WTC11 (cell line): ENCODE results near the gene KLHL40. TPM values are rescaled to one million over a fixed set of nuclear protein-coding genes. Genes with fewer than 3 reads are reported as not detected.
A peak's percentile ranks its signal among the peaks of the same experiment; 100 is the strongest.

ENCODE experiments used
- ATAC-seq: fragments of 200-7000 bp; cut with Tn5 transposase; 2 replicates; pipeline ENCODE4 v1.10.0; 2021; ENCODE audit warnings: mild to moderate bottlenecking, moderate library complexity
- CTCF ChIA-PET: fragments of 300-600 bp; sonication (Branson Sonifier 250); formaldehyde crosslinking; loops from one replicate; lab custom pipeline; 2021; ENCODE audit warnings: antibody characterized with exemption; lab: Charles Lee
- POLR2A ChIA-PET: fragments of 350-600 bp; sonication (Branson Sonifier 250); formaldehyde crosslinking; loops from one replicate; lab custom pipeline; 2021; ENCODE audit warnings: antibody characterized with exemption; lab: Charles Lee
- DNase-seq: peaks from one replicate; pipeline ENCODE4 v3.0.0; 2021; ENCODE audit warnings: low spot score
- H3K27ac Mint-ChIP-seq: 2 replicates; pipeline ENCODE4 v1.8.0; 2021; ENCODE audit warnings: mixed read lengths
- H3K27me3 Mint-ChIP-seq: 2 replicates; pipeline ENCODE4 v1.8.0; 2021; ENCODE audit warnings: low read depth, mild to moderate bottlenecking, moderate library complexity, mixed read lengths
- H3K36me3 Mint-ChIP-seq: 2 replicates; pipeline ENCODE4 v1.8.0; 2021; ENCODE audit warnings: mixed read lengths
- H3K4me1 Mint-ChIP-seq: 2 replicates; pipeline ENCODE4 v1.8.0; 2022; ENCODE audit warnings: mixed read lengths
- H3K4me3 Mint-ChIP-seq: 2 replicates; pipeline ENCODE4 v1.8.0; 2021; ENCODE audit warnings: mild to moderate bottlenecking, moderate library complexity, mixed read lengths
- H3K9me3 Mint-ChIP-seq: 2 replicates; pipeline ENCODE4 v1.8.0; 2021; ENCODE audit warnings: mixed read lengths
- CDX4 ChIP-seq: fragments of 250-450 bp; sonication (Bioruptor Pico); IDR thresholded peaks from 2 replicates; pipeline ENCODE4 v1.9.0; 2021; ENCODE audit warnings: moderate library complexity, mild to moderate bottlenecking, inconsistent platforms, borderline replicate concordance
- E2F4 ChIP-seq: sonication (generic); formaldehyde crosslinking; IDR thresholded peaks from 2 replicates; pipeline ENCODE4 v1.8.1; 2022; ENCODE audit warnings: low read depth, mild to moderate bottlenecking, moderate library complexity, missing genetic modification reagents, borderline replicate concordance
- ETV6 ChIP-seq: sonication (generic); formaldehyde crosslinking; IDR thresholded peaks from 2 replicates; pipeline ENCODE4 v1.8.1; 2022; ENCODE audit warnings: mild to moderate bottlenecking, missing genetic modification reagents
- FOXJ3 ChIP-seq: sonication (generic); formaldehyde crosslinking; IDR thresholded peaks from 2 replicates; pipeline ENCODE4 v1.9.0; 2021; ENCODE audit warnings: missing genetic modification reagents, mild to moderate bottlenecking, borderline replicate concordance
- FOXP4 ChIP-seq: sonication (generic); formaldehyde crosslinking; IDR thresholded peaks from 2 replicates; pipeline ENCODE4 v1.8.0; 2022; ENCODE audit warnings: mild to moderate bottlenecking, missing genetic modification reagents
- GTF2I ChIP-seq: fragments of 250-450 bp; sonication (Bioruptor Pico); conservative IDR thresholded peaks from 2 replicates; pipeline ENCODE4 v1.4.0; 2021; ENCODE audit warnings: mild to moderate bottlenecking
- HMGXB4 ChIP-seq: sonication (generic); formaldehyde crosslinking; IDR thresholded peaks from 2 replicates; pipeline ENCODE4 v1.8.1; 2023; ENCODE audit warnings: mild to moderate bottlenecking, moderate library complexity, missing genetic modification reagents
- MAX ChIP-seq: sonication (generic); formaldehyde crosslinking; IDR thresholded peaks from 2 replicates; pipeline ENCODE4 v1.8.0; 2022; ENCODE audit warnings: mild to moderate bottlenecking, missing genetic modification reagents
- NR3C1 ChIP-seq: sonication (generic); formaldehyde crosslinking; conservative IDR thresholded peaks from 2 replicates; pipeline ENCODE4 v1.8.1; 2023; ENCODE audit warnings: low read depth, mild to moderate bottlenecking, missing genetic modification reagents
- PREB ChIP-seq: sonication (generic); formaldehyde crosslinking; IDR thresholded peaks from 2 replicates; pipeline ENCODE4 v1.8.1; 2022; ENCODE audit warnings: mild to moderate bottlenecking, missing genetic modification reagents, moderate library complexity, borderline replicate concordance
- RELA ChIP-seq: sonication (generic); formaldehyde crosslinking; IDR thresholded peaks from 2 replicates; pipeline ENCODE4 v1.8.1; 2022; ENCODE audit warnings: missing genetic modification reagents, mild to moderate bottlenecking, borderline replicate concordance
- SMAD3 ChIP-seq: sonication (generic); formaldehyde crosslinking; IDR thresholded peaks from 2 replicates; pipeline ENCODE4 v1.8.0; 2022; ENCODE audit warnings: missing genetic modification reagents, mild to moderate bottlenecking, borderline replicate concordance
- TP53 ChIP-seq: sonication (generic); formaldehyde crosslinking; IDR thresholded peaks from 2 replicates; pipeline ENCODE4 v1.8.1; 2023; ENCODE audit warnings: mild to moderate bottlenecking, missing genetic modification reagents
- ZNF423 ChIP-seq: fragments of 250-450 bp; sonication (Bioruptor Pico); IDR thresholded peaks from 2 replicates; pipeline ENCODE4 v2.1.2; 2022; ENCODE audit warnings: mild to moderate bottlenecking, moderate library complexity
- ZNF671 ChIP-seq: fragments of 250-450 bp; sonication (Bioruptor Pico); IDR thresholded peaks from 2 replicates; pipeline ENCODE4 v1.8.0; 2021; ENCODE audit warnings: mild to moderate bottlenecking
- total RNA-seq: library from RNA; stranded (reverse); gene quantifications from 3 replicates; pipeline ENCODE4 v1.2.3, GENCODE V29; 2021

The KLHL40 gene
- total RNA-seq, 1 experiment from 2014 or later, result not detected

- no peak for TF ChIP-seq GTF2I (CRISPR knock-in tag)
- TF ChIP-seq HMGXB4 (CRISPR knock-in tag), result no peak
- TF ChIP-seq ETV6 (CRISPR knock-in tag), result no peak
- no peak for TF ChIP-seq FOXP4 (CRISPR knock-in tag)
- TF ChIP-seq E2F4 (CRISPR knock-in tag), result no peak
- TF ChIP-seq CDX4 (CRISPR knock-in tag), result no peak
- no peak for TF ChIP-seq SMAD3
Measured at GRCh38 chr3:42735615-42736014, 50.3 kb downstream of the KLHL40 start.

GRCh38 chr3:42736081-42736480 is 50.7 kb downstream of the KLHL40 start:
- Mint-ChIP-seq H3K4me3 (no peak overlapping the region), H3K36me3 (no peaks in the 10 kb centered on the region), H3K27ac (no peak overlapping the region), H3K27me3 (peaks cover 6% of the 10 kb centered on the region; the same call in 1 of the 2 replicates), H3K9me3 (no peaks in the 10 kb centered on the region; the same call in 1 of the 2 replicates), H3K4me1 (peaks cover 45% of the 10 kb centered on the region)
- TF ChIP-seq ZNF423 (peak; percentile 60), NR3C1 (CRISPR knock-in tag) (no peak), ETV6 (CRISPR knock-in tag) (0 out of 2 replicates have a peak, but pooled peaks have one; percentile 40), MAX (no peak), TP53 (no peak), ZNF671 (CRISPR knock-in tag) (no peak), PREB (CRISPR knock-in tag) (no peak), RELA (CRISPR knock-in tag) (no peak), FOXJ3 (no peak)
- DNase-seq (no peak), ATAC-seq (peak; percentile 19)
- ChIA-PET CTCF (interaction anchor here (1.6 to 2.2 kb wide), 4 partner anchors 9 to 94 kb away, joined by 4 to 20 read pairs (median 8); no protein-coding TSS in a partner anchor), POLR2A (no interaction called here)

More at GRCh38 chr3:42735615-42736014, 50.3 kb downstream of the KLHL40 start:
- peaks cover 6% of the 10 kb centered on the region; the same call in 1 of the 2 replicates for H3K27me3 Mint-ChIP-seq
- DNase-seq (no peak), ATAC-seq (no peak)
- H3K4me3 Mint-ChIP-seq, result no peak overlapping the region
- ChIA-PET POLR2A (no interaction called here), CTCF (interaction anchor here (1.0 to 2.2 kb wide), 5 partner anchors 10 to 95 kb away, joined by 3 to 20 read pairs (median 5); no protein-coding TSS in a partner anchor)
- peaks cover 45% of the 10 kb centered on the region for H3K4me1 Mint-ChIP-seq
- H3K36me3 Mint-ChIP-seq, result no peaks in the 10 kb centered on the region
- H3K27ac Mint-ChIP-seq, result no peak overlapping the region
- no peaks in the 10 kb centered on the region; the same call in 1 of the 2 replicates for H3K9me3 Mint-ChIP-seq
